GM19395 (cell line): Measurements from ENCODE around the gene CSTB.

Experiments used
- ATAC-seq: cut with Tn5 transposase; IDR thresholded peaks from one replicate; pipeline ENCODE4 v1.9.1; 2021; ENCODE audit warnings: mild to moderate bottlenecking, moderate library complexity; ENCODE audit not compliant: unreplicated experiment

Gene CSTB

GRCh38 chr21:43752758-43753438, 23.2 kb downstream of the CSTB start:
- ATAC-seq = no peak

- no peak for ATAC-seq
These were observed 24.0 kb downstream of the CSTB start for GRCh38 chr21:43751955-43752591.

GRCh38 chr21:43750339-43751033, 25.6 kb downstream of the CSTB start:
- ATAC-seq = no peak

GRCh38 chr21:43749651-43750262, 26.4 kb downstream of the CSTB start:
- ATAC-seq = no peak

GRCh38 chr21:43748622-43749021, 27.5 kb downstream of the CSTB start:
- ATAC-seq = no peak

- no peak for ATAC-seq
These were observed 30.2 kb downstream of the CSTB start for GRCh38 chr21:43745772-43746517.

GRCh38 chr21:43744725-43745124, 31.4 kb downstream of the CSTB start:
- no peak for ATAC-seq

GRCh38 chr21:43743947-43744346, 32.2 kb downstream of the CSTB start:
- no peak for ATAC-seq

- no peak for ATAC-seq
These were observed 34.5 kb downstream of the CSTB start for GRCh38 chr21:43741423-43742096.

GRCh38 chr21:43740497-43741156, 35.5 kb downstream of the CSTB start:
- no peak for ATAC-seq

- no peak for ATAC-seq
These were observed 36.3 kb downstream of the CSTB start for GRCh38 chr21:43739621-43740435.

- no peak for ATAC-seq
These were observed 38.8 kb downstream of the CSTB start for GRCh38 chr21:43737158-43737950.

GRCh38 chr21:43736224-43736883, 39.8 kb downstream of the CSTB start:
- no peak for ATAC-seq

GRCh38 chr21:43735236-43736091, 40.6 kb downstream of the CSTB start:
- no peak for ATAC-seq

GRCh38 chr21:43734928-43735229, 41.2 kb downstream of the CSTB start:
- ATAC-seq = no peak

- ATAC-seq = no peak
These were observed 41.8 kb downstream of the CSTB start for GRCh38 chr21:43734131-43734927.
